ENCODE measurements around the gene OR2J1.
"Not testable (repeated sequence)": the region's sequence is repeated elsewhere in the genome, so short reads cannot be mapped to it uniquely, and the experiment has no call there.

The OR2J1 gene

GRCh38 chr6:29099190-29099589, at the start of gene OR2J1:
OR2J1 (plus strand) TSS chr6:29099490; CDS start chr6:29100943, 1,453 bp downstream.
- DNase-seq = no peak

DNA sequence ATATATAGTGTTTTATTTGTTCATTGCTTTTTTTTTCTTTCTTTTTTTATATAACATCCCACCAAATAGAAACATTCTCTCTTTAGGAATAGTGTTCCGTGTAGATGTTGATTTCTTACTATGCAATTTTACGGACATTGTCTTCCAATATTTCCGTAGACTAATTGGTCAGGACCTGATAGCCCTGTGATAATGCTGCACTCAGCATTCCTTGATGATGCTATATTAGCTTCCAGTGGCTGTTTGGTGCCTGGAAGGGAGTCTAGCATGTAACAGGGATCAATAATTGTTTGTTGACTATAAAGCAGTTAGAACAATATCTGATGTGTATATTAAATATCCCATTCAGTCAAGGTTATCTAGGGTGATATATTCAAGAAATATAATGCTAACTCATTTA, 47.6 kb upstream of the OR2J1 start:
- no peak for DNase-seq

GRCh38 chr6:29071831-29072723, 27.2 kb upstream of the OR2J1 start:
- no peak for DNase-seq

- DNase-seq = no peak
Measured at GRCh38 chr6:29079203-29079602, 20.1 kb upstream of the OR2J1 start.

DNA sequence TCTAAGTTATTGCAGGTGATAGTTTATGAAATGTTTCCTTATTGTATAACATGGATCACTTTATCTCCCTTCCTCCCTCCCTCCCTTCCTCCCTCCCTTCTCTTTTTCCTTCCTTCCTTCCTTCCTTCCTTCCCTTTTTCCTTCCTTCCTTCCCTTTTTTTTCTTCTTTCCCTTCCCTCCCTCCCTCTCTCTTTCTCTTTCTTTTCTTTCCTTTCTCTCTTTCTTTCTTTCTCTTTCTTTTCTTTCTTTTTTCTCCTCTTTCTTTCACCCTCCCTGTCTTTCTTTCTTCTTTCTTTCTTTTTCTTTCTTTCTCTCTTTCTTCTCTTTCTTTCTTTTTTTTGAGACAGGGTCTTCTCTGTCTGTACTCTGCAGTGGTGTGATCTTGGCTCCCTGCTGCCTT, 18.0 kb upstream of the OR2J1 start:
- no peak for DNase-seq

DNA sequence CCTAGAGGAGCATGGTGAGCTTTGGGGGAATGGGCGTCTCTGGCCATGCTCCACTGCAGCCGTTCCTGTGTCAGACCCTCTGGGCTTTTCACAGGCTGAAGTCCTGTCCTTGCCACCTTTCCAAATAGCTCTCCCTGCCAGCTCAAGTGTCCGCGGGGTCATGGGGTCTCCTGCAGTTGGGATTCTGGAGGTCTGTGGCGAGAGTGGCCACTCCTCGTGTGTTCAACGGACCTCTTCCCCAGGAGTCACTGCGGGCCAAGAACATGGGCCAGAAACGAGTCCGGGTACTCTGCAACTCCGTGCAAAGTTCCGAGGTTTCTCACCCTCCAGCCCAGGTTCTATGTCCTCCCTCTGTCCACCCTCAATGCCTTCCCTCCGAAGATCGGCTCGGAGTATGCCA, 16.8 kb upstream of the OR2J1 start:
- DNase-seq = no peak

- DNase-seq = no peak
Measured at GRCh38 chr6:29087213-29087612, 12.1 kb upstream of the OR2J1 start, which contains the start of gene OR2B3. OR2B3 (minus strand) TSS chr6:29087313; CDS start chr6:29087248, 65 bp downstream.

DNA sequence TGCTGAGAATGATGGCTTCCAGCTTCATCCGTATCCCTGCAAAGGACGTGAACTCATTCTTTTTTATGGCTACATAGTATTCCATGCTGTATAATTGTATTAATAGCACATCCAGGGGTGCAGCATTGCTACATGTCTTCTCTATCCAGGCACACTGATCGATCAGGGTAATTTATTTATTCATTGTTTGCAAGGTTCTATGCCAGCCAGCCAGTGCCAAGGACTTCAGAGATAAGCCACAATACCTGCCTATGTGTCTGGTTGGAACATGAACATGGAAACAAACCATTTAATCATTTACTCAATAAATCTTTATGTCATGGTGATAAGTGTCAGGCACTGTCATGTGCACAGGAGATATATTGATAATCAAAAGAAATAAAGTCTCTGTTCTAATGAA, 6.3 kb upstream of the OR2J1 start:
- DNase-seq = no peak

DNA sequence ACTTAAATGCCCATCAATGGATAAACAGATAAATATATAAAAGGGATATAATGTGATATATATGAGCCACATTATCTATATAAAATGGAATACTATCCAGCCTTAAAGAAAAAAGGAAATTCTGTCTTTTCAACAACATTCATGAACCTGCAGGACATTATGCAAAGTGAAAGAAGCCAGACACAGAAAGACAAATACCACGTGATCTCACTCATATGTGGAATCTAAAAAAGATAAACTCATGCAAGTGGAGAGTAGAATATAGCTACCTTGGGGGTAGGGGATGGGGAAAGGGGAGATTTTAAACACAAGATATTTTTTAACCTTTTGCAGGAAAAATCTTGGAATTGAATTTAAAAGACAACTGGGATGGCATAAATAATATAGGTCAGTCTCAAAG, 1.5 kb upstream of the OR2J1 start:
- DNase-seq = no peak

DNA sequence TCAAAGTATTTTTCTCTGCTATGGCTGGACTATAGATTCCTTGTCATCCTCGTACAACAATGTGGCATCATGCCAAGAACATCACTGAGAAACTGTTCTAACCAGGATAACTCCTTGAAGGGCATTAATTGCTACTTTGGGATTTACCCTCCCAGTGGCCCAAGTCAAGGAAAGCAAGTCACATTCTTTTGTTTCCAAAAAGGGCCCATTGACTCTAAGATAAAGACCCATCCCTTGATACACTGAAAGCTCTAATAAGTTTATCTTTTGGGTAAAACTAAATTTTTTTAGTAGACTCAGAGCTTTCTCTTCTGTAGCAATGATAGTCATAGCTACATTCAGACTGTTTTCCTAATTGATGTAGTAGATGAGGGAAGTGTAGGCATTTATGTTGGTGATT, 8.5 kb downstream of the OR2J1 start, which contains the start of gene OR2J3:
Gene OR2J3, plus strand, starts transcription at position 301 of the 400 bp plus-strand sequence. CDS start 3,833 bp downstream, outside the sequence.
- no peak for DNase-seq

GRCh38 chr6:29112135-29112534, 12.8 kb downstream of the OR2J1 start:
- DNase-seq = no peak

GRCh38 chr6:29114964-29115363, 15.7 kb downstream of the OR2J1 start:
- DNase-seq = not testable (repeated sequence)

DNA sequence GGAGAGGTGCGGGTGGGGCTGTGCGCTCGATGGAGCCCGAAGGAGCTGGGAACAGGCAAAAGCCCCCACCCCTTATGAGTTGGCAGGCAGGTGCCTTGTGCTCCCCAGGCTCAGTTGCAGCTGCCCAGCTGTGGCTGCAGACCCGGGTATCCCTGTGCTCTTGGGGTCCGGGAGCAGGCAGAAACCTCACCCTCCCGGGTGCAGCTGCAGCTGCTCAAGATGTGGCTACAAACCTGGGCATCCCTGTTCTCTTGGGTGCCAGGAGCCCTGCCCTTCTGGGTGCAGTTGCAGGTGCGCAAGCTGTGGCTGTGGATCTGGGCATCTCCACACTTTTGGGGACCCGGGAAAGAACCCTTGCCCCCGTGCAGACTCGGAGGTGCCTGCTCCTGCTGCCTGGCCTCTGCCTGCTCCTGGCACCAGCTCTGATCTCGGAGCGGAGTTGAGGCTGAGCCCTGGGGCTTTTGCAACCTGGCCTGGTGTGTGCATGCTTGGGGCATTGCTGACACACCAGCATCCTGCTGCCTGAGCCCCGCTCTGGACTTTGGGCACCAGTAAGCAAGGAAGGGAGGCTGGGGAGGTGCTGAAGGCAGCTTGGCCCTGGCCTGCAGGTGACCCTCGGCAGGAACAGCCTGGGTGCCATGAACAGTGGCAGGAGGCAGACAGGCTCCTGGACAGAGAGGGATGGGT, 30.2 kb downstream of the OR2J1 start:
- DNase-seq = no peak

DNA sequence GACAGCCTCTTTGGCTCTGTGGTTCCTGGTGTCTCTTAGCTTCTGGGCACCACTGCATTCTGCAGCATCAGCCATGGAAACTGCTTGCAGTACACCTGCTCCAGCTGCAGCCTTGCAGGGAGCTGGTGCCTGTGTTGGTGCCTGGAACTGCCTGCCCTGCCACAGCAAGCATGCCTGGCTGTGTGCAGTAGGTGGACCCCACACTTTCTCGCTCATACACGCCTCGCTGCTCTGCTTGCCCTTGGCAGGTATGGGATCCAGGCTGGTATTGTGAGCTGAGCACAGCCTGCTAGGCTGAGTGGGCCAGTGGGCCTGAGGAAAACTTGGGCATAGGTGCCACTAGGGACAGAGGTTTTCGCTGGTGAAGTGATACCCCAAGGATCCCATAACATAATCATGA, 31.4 kb downstream of the OR2J1 start:
- DNase-seq = no peak

GRCh38 chr6:29131691-29132090, 32.4 kb downstream of the OR2J1 start:
- no peak for DNase-seq

- DNase-seq = no peak
Measured at GRCh38 chr6:29137724-29138123, 38.4 kb downstream of the OR2J1 start.

DNA sequence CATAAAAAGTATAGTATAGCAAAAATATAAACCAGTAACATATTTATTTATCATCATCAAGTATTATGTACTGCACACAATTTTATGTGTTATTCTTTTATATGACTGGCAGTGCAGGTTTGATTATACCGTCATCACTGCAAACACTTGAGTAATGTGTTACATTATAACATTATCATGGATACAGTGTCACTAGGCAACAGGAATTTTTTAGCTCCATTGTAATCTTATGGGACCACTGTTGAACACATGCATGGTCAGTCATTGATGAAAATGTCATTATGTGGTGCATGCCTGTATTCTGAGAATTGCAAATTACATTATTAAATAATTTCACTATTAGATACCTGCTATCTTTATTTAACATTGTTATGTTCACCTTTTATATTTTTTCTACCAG, 42.3 kb downstream of the OR2J1 start:
- no peak for DNase-seq

DNA sequence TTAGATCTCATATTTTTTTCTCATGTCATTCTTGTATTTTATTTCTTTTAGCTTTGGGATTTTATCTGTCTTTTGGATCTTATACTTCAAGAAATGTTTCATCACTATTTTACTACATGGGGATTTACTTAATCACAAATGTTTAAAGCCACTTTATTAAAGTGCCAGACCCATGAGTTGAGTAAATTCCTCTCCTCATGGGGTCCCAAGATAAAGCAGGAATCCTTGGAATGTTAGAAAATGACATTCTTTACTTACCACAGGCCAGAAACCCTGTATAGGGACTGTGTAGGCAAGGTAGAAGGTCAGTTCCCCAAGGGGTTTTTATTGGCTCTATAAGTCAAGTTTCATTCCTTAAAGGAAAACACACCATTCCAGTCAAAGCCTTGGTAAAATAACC, 43.0 kb downstream of the OR2J1 start:
- no peak for DNase-seq

DNA sequence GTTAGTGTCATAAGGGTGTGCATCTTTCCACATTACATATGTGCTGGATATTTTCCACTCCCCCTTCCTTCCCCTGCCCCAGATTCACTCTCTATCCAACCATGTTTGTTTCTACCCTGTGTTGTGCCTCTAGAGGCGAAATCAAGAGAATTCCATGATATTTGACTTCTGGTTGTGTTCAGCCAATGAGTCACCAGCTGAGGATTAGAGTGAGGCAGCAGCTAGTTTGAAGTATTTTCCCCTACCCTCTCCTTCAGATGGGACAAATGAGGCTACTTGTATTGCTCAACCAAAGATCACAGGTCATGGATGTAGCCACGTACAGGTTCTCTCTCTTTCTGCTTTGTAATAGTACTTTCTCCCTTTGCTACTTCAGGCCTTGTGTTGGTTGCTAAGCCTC, 46.9 kb downstream of the OR2J1 start:
- no peak for DNase-seq

- no peak for DNase-seq
Measured at GRCh38 chr6:29147074-29147473, 47.8 kb downstream of the OR2J1 start.

GRCh38 chr6:29149444-29149843, 50.2 kb downstream of the OR2J1 start:
- not testable (repeated sequence) for DNase-seq
